Measurements from ENCODE around the gene RALGPS1.

DNA sequence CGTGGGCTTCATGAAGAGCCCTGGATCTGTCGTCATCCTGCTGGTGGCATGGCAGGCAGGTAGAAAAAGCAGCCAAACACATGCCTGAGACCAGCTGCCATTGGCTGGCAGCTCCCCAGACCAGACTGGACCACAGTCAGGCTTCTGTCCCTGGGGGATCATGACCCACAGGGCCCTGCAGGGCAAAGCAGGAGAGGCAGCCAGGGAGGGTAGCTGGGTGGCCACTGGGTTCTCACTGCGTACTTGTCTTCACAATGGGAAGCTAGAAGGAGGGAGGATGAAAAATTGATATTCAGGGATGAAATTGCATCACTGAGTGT lies 282.2 kb downstream of the RALGPS1 start:
- TF ChIP-seq GABPA (IDR thresholded peaks at IDR 0.05; ENCODE audit: borderline replicate concordance, insufficient read depth, low read length) (no peak), RNF2 (IDR thresholded peaks at IDR 0.05; ENCODE audit: borderline replicate concordance, low read depth, low read length, missing control alignments, poor library complexity, severe bottlenecking) (no peak), KDM1A (IDR thresholded peaks at IDR 0.05; ENCODE audit: borderline replicate concordance, low read length) (no peak), SAP30 (IDR thresholded peaks at IDR 0.05; ENCODE audit: insufficient read depth, insufficient replicate concordance, low read length) (no peak), RFX5 (IDR thresholded peaks at IDR 0.05; ENCODE audit: borderline replicate concordance, low read depth, low read length) (no peak), SRF (IDR thresholded peaks at IDR 0.05; ENCODE audit: low read depth, low read length) (no peak), NRF1 (IDR thresholded peaks at IDR 0.05; ENCODE audit: low read depth, low read length) (no peak), SIN3A (conservative IDR thresholded peaks at IDR 0.05 in 1 of 2, IDR thresholded peaks at IDR 0.05 in 1 of 2; ENCODE audit: low read depth in 1 of 2, low read length in 2 of 2) (no peak), EP300 (IDR thresholded peaks at IDR 0.05; ENCODE audit: borderline replicate concordance in 1 of 2, low read depth in 2 of 2, low read length in 2 of 2) (no peak), HDAC6 (IDR thresholded peaks at IDR 0.05; ENCODE audit: low read depth, low read length) (no peak)
- TF ChIP-seq, protein P1, sequence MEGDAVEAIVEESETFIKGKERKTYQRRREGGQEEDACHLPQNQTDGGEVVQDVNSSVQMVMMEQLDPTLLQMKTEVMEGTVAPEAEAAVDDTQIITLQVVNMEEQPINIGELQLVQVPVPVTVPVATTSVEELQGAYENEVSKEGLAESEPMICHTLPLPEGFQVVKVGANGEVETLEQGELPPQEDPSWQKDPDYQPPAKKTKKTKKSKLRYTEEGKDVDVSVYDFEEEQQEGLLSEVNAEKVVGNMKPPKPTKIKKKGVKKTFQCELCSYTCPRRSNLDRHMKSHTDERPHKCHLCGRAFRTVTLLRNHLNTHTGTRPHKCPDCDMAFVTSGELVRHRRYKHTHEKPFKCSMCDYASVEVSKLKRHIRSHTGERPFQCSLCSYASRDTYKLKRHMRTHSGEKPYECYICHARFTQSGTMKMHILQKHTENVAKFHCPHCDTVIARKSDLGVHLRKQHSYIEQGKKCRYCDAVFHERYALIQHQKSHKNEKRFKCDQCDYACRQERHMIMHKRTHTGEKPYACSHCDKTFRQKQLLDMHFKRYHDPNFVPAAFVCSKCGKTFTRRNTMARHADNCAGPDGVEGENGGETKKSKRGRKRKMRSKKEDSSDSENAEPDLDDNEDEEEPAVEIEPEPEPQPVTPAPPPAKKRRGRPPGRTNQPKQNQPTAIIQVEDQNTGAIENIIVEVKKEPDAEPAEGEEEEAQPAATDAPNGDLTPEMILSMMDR (IDR thresholded peaks at IDR 0.05; ENCODE audit: control extremely low read depth in 1 of 3, insufficient read depth in 1 of 3, low read depth in 1 of 3, low read length in 3 of 3), result no peak

Measured in H1 (cell line).